IMR-90 (cell line): ENCODE measurements around the gene MAP1LC3C. TPM values are rescaled to one million over a fixed set of nuclear protein-coding genes. Genes with fewer than 3 reads are reported as not detected.

ENCODE experiments used
- ATAC-seq: fragments of 200-7000 bp; cut with Tn5 transposase; 2 replicates; pipeline ENCODE4 v1.9.1; 2020; ENCODE audit warnings: low read depth, mild to moderate bottlenecking, moderate library complexity
- BruUV-seq: library from RNA; stranded (reverse); fragments of 400-500 nt; replicated peaks from 2 replicates; lab custom pipeline; 2021; lab: Mats Ljungman, UMichigan
- CTCF ChIA-PET: fragments of 300-600 bp; formaldehyde crosslinking; extraction: SDS; loops from one replicate; lab custom pipeline; 2021; ENCODE audit warnings: antibody characterized with exemption; lab: Yijun Ruan, JAX
- POLR2A ChIA-PET: fragments of 300-600 bp; sonication (Branson Sonifier 250); formaldehyde crosslinking; loops from one replicate; lab custom pipeline; 2022; ENCODE audit warnings: antibody characterized with exemption; ENCODE audit not compliant: unreplicated experiment; lab: Charles Lee
- DNase-seq: peaks from one replicate; pipeline ENCODE4 v3.0.0; 2013
- H2AFZ ChIP-seq: replicated peaks from 2 replicates; pipeline ENCODE3; 2013; ENCODE audit warnings: low read length, mild to moderate bottlenecking; ENCODE audit not compliant: poor library complexity
- H2AK5ac ChIP-seq: 2 replicates; pipeline ENCODE4 v1.6.1; 2013; ENCODE audit warnings: low read depth, low read length, inconsistent platforms
- H2AK9ac ChIP-seq: replicated peaks from 2 replicates; pipeline ENCODE3; 2013; ENCODE audit warnings: mild to moderate bottlenecking, low read depth, low read length, moderate library complexity; ENCODE audit not compliant: poor library complexity
- H2BK120ac ChIP-seq: 2 replicates; pipeline ENCODE4 v1.6.1; 2013; ENCODE audit warnings: low read depth, low read length, inconsistent platforms
- H2BK15ac ChIP-seq: 3 replicates; pipeline ENCODE4 v1.6.1; 2013; ENCODE audit warnings: low read depth, low read length, inconsistent platforms
- H2BK20ac ChIP-seq: 2 replicates; pipeline ENCODE4 v1.6.1; 2013; ENCODE audit warnings: low read depth, mild to moderate bottlenecking, inconsistent platforms, low read length, moderate library complexity
- H2BK5ac ChIP-seq: 2 replicates; pipeline ENCODE4 v1.6.1; 2013; ENCODE audit warnings: mild to moderate bottlenecking, low read depth, low read length, inconsistent platforms; ENCODE audit not compliant: poor library complexity, severe bottlenecking
- H3K14ac ChIP-seq: replicated peaks from 2 replicates; pipeline ENCODE4 v1.6.1; 2013; ENCODE audit warnings: low read depth, low read length, inconsistent platforms
- H3K18ac ChIP-seq: 2 replicates; pipeline ENCODE4 v1.6.1; 2013; ENCODE audit warnings: low read depth, low read length, control low read depth
- H3K23ac ChIP-seq: 2 replicates; pipeline ENCODE4 v1.6.1; 2013; ENCODE audit warnings: low read depth, low read length, inconsistent platforms
- H3K27ac ChIP-seq: 2 replicates; pipeline ENCODE4 v1.5.1; 2013; ENCODE audit warnings: mild to moderate bottlenecking, control low read depth, low read length; ENCODE audit not compliant: insufficient read depth
- H3K27me3 ChIP-seq: 2 replicates; pipeline ENCODE4 v1.6.1; 2013; ENCODE audit warnings: low read length; ENCODE audit not compliant: control insufficient read depth, insufficient read depth
- H3K36me3 ChIP-seq: 2 replicates; pipeline ENCODE4 v1.6.1; 2013; ENCODE audit warnings: low read length, mixed read lengths; ENCODE audit not compliant: control insufficient read depth, insufficient read depth
- H3K4ac ChIP-seq: 2 replicates; pipeline ENCODE4 v1.6.1; 2013; ENCODE audit warnings: low read depth, low read length, inconsistent platforms
- H3K4me1 ChIP-seq: 2 replicates; pipeline ENCODE4 v1.6.1; 2013; ENCODE audit warnings: low read length, mixed read lengths; ENCODE audit not compliant: control insufficient read depth, insufficient read depth
- H3K4me2 ChIP-seq: 2 replicates; pipeline ENCODE4 v1.6.1; 2013; ENCODE audit warnings: low read depth, mild to moderate bottlenecking, control low read depth, low read length, moderate library complexity
- H3K4me3 ChIP-seq: 2 replicates; pipeline ENCODE4 v1.5.1; 2013; ENCODE audit warnings: low read depth, mild to moderate bottlenecking, control low read depth, low read length, moderate library complexity; ENCODE audit not compliant: insufficient read depth
- H3K56ac ChIP-seq: 2 replicates; pipeline ENCODE4 v1.6.1; 2013; ENCODE audit warnings: low read length, inconsistent platforms; ENCODE audit not compliant: insufficient read depth; ENCODE audit errors: extremely low read depth
- H3K79me1 ChIP-seq, 2 experiments: 2 replicates each; pipeline ENCODE4 v1.6.1; 2013; ENCODE audit warnings: low read length in 2 of 2, inconsistent platforms in 1 of 2, low read depth in 1 of 2
- H3K9ac ChIP-seq: 2 replicates; pipeline ENCODE4 v1.6.1; 2013; ENCODE audit warnings: low read depth, low read length, control low read depth
- H3K9me1 ChIP-seq: 2 replicates; pipeline ENCODE4 v1.6.1; 2013; ENCODE audit warnings: low read length, inconsistent platforms; ENCODE audit not compliant: insufficient read depth
- H3K9me3 ChIP-seq: 2 replicates; pipeline ENCODE4 v1.6.1; 2013; ENCODE audit warnings: low read length; ENCODE audit not compliant: control insufficient read depth, insufficient read depth
- H4K20me1 ChIP-seq: 2 replicates; pipeline ENCODE4 v1.6.1; 2013; ENCODE audit warnings: low read length, inconsistent platforms; ENCODE audit not compliant: insufficient read depth
- H4K5ac ChIP-seq: 2 replicates; pipeline ENCODE4 v1.6.1; 2013; ENCODE audit warnings: mild to moderate bottlenecking, low read depth, low read length, control low read depth
- H4K8ac ChIP-seq, 2 experiments: 2 replicates each; pipeline ENCODE4 v1.6.1; 2013; ENCODE audit warnings: low read depth in 2 of 2, low read length in 2 of 2, control low read depth in 1 of 2, inconsistent platforms in 1 of 2
- H4K91ac ChIP-seq: 2 replicates; pipeline ENCODE4 v1.6.1; 2013; ENCODE audit warnings: low read depth, low read length, inconsistent platforms; ENCODE audit not compliant: insufficient read depth
- BHLHE40 ChIP-seq: fragments of 150-350 bp; IDR thresholded peaks from 2 replicates; pipeline ENCODE4 v1.6.1; 2016; ENCODE audit warnings: mild to moderate bottlenecking, low read depth, low read length
- CEBPB ChIP-seq: IDR thresholded peaks from 2 replicates; pipeline ENCODE4 v1.6.1; 2012; ENCODE audit warnings: low read depth, low read length, improper control_type of control experiment
- CHD1 ChIP-seq: IDR thresholded peaks from 2 replicates; pipeline ENCODE4 v1.6.1; 2012; ENCODE audit warnings: low read depth, low read length, improper control_type of control experiment
- FOS ChIP-seq: fragments of 150-350 bp; IDR thresholded peaks from 2 replicates; pipeline ENCODE4 v1.6.1; 2016; ENCODE audit warnings: low read depth, low read length
- MAFK ChIP-seq: IDR thresholded peaks from 2 replicates; pipeline ENCODE4 v1.6.1; 2012; ENCODE audit warnings: low read depth, low read length, improper control_type of control experiment
- MAZ ChIP-seq: IDR thresholded peaks from 2 replicates; pipeline ENCODE4 v1.6.1; 2012; ENCODE audit warnings: low read depth, mild to moderate bottlenecking, low read length, improper control_type of control experiment, moderate library complexity, borderline replicate concordance
- NFE2L2 ChIP-seq: fragments of 150-350 bp; IDR thresholded peaks from 2 replicates; pipeline ENCODE4 v1.6.1; 2016; ENCODE audit warnings: low read depth, mild to moderate bottlenecking, low read length
- POLR2A ChIP-seq: IDR thresholded peaks from 2 replicates; pipeline ENCODE4 v1.6.1; 2012; ENCODE audit warnings: mild to moderate bottlenecking, low read depth, low read length
- RCOR1 ChIP-seq: IDR thresholded peaks from 2 replicates; pipeline ENCODE4 v1.6.1; 2012; ENCODE audit warnings: mild to moderate bottlenecking, low read length, improper control_type of control experiment; ENCODE audit not compliant: insufficient replicate concordance
- RFX5 ChIP-seq: IDR thresholded peaks from 2 replicates; pipeline ENCODE4 v1.8.0; 2012; ENCODE audit warnings: low read depth, mild to moderate bottlenecking, low read length, moderate library complexity
- WGBS, 2 experiments: methylation state at CpG; one replicate each; pipeline versions ENCODE4 v1.1.5 to v1.1.7; 2013; ENCODE audit warnings: missing lambda C conversion rate in 2 of 2; ENCODE audit not compliant: insufficient read length in 1 of 2; ENCODE audit errors: extremely low coverage in 2 of 2; 5-methylcytosine and 5-hydroxymethylcytosine counted together
- dilution Hi-C: fragments of 300-500 bp; cut with HindIII; formaldehyde crosslinking; loops from one replicate; pipeline ENCODE4 v1.14.3; 2018; ENCODE audit warnings: low sequenced_read_pairs; ENCODE audit not compliant: unreplicated experiment
- in situ Hi-C: fragments of 300-500 bp; cut with MboI; formaldehyde crosslinking; loops from 3 replicates; pipeline ENCODE4 v1.14.3; 2019; ENCODE audit warnings: low sequenced_read_pairs, inconsistent platforms, mixed read lengths
- intact Hi-C: fragments of 100-400 bp; cut with micrococcal nuclease; formaldehyde crosslinking; loops from 2 replicates; pipeline ENCODE4 v1.10.0; 2022
- polyA plus RNA-seq, 3 experiments: library from polyadenylated mRNA; depleted of rRNA; stranded (reverse); fragments of >200 nt; gene quantifications; 2 replicates each; pipeline ENCODE4 v1.2.3, GENCODE V29; 2012; ENCODE audit warnings: low replicate concordance in 1 of 3
- total RNA-seq: library from RNA; depleted of rRNA; stranded (reverse); fragments of >200 nt; gene quantifications from 2 replicates; pipeline ENCODE4 v1.2.3, GENCODE V29; 2012
- TF ChIP-seq, protein P1 (sequence below): fragments of 150-350 bp; IDR thresholded peaks from 2 replicates; pipeline ENCODE4 v1.6.1; 2016; ENCODE audit warnings: low read depth, mild to moderate bottlenecking, low read length, moderate library complexity, borderline replicate concordance
- TF ChIP-seq, protein P2 (sequence below): fragments of 150-350 bp; IDR thresholded peaks from 2 replicates; pipeline ENCODE4 v1.6.1; 2017; ENCODE audit warnings: mild to moderate bottlenecking, antibody characterized with exemption, low read length, low read depth

MAP1LC3C gene
- total and polyA plus RNA-seq, 2 of the 4 experiments (the other 2 are of a cell fraction), result under 0.01 TPM; not detected in 1

DNA sequence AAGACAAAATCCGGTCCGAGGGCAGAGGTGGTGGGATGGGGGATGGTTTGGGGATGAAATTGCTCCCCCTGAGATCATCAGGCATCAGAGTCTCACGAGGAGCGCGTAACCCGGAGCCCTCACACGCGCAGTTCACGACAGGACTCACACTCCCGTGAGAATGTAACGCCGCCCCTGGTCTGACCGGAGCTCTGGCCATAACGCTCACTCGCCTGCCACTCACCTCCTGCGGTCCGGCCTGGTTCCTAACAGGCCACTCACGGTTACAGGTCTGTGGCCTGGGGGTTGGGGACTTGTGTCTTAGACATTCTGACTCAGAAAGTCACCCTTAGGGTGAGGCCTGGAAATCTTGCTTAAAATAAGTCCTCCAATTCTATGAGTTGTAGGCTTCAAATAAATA lies 19.8 kb downstream of the MAP1LC3C start:
- Histone ChIP-seq H3K36me3 (no peaks in the 10 kb centered on the region), H3K9ac (no peak overlapping the region), H4K8ac (no peak overlapping the region), H3K18ac (no peak overlapping the region), H3K27me3 (no peaks in the 10 kb centered on the region), H3K14ac (no peak overlapping the region), H3K23ac (no peak overlapping the region), H3K9me3 (peaks cover 2% of the 10 kb centered on the region; the same call in 1 of the 2 replicates), H4K5ac (no peak overlapping the region), H3K27ac (no peak overlapping the region), H4K91ac (no peak overlapping the region), H2AK5ac (no peak overlapping the region), H2BK20ac (no peak overlapping the region), H2AK9ac (no peak overlapping the region), H3K4me2 (no peak overlapping the region), H2BK5ac (no peak overlapping the region), H3K4me1 (no peaks in the 10 kb centered on the region), H3K79me1 (no peaks in the 10 kb centered on the region), H3K9me1 (no peaks in the 10 kb centered on the region), H2BK120ac (no peak overlapping the region), H4K20me1 (no peaks in the 10 kb centered on the region), H2AFZ (no peak overlapping the region), H3K56ac (no peak overlapping the region), H2BK15ac (no peak overlapping the region), H3K4ac (no peak overlapping the region), H3K4me3 (no peak overlapping the region)
- no CpG with 5 or more reads among the region's 18 CpGs for WGBS, 2 experiments
- ChIA-PET POLR2A (no interaction called here), CTCF (no interaction called here)
- ATAC-seq, result no peak
- dilution Hi-C loops (no loop called here), intact Hi-C loops (no loop called here), in situ Hi-C loops (loop anchor here (25.0 kb wide), 1 partner anchor 442 kb away; the partner anchor contains the start of gene KMO)
- TF ChIP-seq, protein P1, sequence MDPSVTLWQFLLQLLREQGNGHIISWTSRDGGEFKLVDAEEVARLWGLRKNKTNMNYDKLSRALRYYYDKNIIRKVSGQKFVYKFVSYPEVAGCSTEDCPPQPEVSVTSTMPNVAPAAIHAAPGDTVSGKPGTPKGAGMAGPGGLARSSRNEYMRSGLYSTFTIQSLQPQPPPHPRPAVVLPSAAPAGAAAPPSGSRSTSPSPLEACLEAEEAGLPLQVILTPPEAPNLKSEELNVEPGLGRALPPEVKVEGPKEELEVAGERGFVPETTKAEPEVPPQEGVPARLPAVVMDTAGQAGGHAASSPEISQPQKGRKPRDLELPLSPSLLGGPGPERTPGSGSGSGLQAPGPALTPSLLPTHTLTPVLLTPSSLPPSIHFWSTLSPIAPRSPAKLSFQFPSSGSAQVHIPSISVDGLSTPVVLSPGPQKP, result no peak
- no peak for TF ChIP-seq CHD1
- no peak for TF ChIP-seq RCOR1
- no peak for TF ChIP-seq CEBPB
- no peak for TF ChIP-seq MAZ
- no peak for TF ChIP-seq NFE2L2
- no peak for TF ChIP-seq MAFK
- no peak for TF ChIP-seq POLR2A
- TF ChIP-seq, protein P2, sequence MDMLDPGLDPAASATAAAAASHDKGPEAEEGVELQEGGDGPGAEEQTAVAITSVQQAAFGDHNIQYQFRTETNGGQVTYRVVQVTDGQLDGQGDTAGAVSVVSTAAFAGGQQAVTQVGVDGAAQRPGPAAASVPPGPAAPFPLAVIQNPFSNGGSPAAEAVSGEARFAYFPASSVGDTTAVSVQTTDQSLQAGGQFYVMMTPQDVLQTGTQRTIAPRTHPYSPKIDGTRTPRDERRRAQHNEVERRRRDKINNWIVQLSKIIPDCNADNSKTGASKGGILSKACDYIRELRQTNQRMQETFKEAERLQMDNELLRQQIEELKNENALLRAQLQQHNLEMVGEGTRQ, result no peak
- TF ChIP-seq BHLHE40, result no peak
- no peak for TF ChIP-seq FOS
- no peak for TF ChIP-seq RFX5
- no TSS peak for BruUV-seq
- no peak for DNase-seq
